HG03139 (cell line): ENCODE data around the gene CYS1.
"Not testable (repeated sequence)": the region's sequence is repeated elsewhere in the genome, so short reads cannot be mapped to it uniquely, and the experiment has no call there.

Experiments
- ATAC-seq: cut with Tn5 transposase; IDR thresholded peaks from one replicate; pipeline ENCODE4 v1.9.1; 2021; ENCODE audit not compliant: unreplicated experiment

CYS1 gene

DNA sequence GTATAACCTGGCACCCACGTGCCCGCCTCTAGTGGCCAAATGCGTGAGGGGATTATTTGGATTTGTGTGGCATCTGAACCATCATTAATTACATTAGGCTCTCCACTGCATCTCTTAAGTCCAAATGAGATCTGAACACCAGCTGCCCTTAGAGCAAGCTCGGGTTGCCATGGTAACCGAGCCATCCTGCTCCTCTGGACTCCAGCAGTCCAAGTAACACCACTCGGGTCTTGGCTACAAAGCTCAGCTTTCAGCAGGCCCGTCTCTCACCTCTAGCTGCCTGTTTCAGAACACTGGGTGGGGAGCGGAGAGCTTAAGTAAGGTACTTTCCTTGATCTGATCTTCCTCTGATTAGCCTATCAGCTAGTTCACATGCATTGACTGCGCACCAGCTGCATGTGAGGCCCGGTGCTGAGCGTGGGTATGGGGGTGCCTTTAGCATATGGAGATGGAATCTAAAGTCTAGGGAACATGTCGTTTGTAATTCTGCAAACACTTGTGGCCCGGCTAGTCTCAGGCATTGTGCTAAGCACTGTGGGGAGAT is 14.1 kb upstream of the CYS1 start:
- ATAC-seq: no peak

DNA sequence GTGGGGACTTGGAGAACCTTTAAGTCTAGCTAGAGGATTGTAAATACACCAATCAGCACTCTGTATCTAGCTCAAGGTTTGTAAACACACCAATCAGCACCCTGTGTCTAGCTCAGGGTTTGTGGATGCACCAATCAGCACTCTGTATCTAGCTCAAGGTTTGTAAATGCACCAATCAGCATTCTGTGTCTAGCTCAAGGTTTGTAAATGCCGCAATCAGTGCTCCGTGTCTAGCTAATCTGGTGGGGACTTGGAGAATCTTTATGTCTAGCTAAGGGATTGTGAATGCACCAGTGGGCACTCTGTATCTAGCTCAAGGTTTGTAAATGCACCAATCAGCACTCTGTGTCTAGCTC is 11.7 kb upstream of the CYS1 start:
- ATAC-seq: not testable (repeated sequence)

DNA sequence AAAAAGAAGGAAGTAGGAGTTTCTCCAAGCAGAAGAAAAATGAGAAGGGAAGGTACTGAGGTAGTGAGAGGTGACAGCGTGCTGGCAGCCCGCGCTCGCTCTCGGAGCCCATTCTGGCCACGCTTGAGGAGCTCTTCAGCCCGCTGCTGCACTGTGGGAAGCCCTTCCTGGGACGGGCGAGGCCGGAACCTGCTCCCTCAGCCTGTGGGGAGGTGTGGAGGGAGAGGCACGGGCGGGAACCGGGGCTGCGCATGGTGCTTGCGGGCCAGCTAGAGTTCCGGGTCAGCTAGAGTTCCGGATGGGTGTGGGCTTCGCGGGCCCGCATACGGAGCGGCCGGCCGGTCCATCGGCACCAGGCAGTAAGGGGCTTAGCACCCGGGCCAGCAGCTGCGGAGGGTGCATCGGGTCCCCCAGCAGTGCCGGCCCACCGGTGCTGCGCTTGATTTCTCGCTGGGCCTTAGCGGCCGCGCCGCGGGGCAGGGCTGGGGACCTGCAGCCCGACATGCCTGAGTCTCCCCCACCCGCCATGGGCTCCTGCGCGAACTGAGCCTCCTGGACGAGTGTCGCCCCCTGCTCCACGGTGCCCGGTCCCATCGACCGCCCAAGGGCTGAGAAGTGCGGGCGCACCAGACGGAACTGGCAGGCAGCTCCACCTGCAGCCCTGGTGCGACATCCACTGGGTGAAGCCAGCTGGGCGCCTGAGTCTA is 11.1 kb upstream of the CYS1 start:
- no peak for ATAC-seq

DNA sequence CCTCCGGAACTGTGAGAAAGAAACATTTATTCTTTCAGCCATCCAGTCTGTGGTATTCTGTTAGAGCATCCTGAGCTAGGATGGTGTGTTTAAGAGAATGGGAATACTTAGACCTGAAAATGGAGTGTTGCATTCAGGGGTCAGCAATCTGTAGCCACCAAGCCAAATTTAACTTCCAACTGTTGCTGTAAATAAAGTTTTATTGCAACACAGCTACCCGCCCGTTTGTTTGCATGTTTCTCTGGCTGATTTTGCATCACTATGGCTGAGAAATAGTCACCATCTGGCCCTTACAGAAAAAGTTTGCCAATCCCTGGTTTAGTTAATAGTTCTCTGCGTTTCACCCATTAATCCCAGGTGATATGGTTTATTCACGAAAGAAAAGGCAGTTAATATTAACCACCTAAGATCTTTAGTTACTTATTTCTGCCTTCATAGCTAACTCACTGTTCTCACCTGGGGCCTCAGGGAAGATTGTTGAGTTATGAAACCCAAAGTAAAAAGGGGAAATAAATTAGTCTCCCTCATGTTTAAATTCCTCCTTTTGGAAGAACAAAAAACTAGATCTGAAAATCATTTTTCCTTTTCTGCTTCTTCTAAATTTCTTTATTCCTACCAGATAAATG is 9.5 kb upstream of the CYS1 start:
- no peak for ATAC-seq

DNA sequence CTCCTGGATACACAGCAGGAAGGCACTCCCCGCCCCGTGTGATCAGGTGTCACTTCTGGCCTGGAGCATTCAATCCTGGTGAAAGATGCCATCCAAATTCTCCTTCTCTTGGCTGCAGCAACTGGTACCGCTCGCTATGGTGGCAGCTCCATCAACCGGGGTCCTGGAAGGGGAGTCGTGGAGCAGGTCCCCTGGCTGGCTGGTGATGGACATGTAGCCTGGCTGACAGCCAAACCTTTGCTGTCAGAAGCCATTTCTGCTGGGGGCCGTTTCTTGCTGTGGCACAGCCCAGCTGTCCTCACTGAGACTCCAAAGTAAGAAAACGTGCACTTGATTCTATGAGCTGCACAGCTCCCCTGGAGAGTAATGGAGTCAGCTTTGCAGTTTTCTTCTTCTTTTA is 7.1 kb upstream of the CYS1 start:
- ATAC-seq: no peak

DNA sequence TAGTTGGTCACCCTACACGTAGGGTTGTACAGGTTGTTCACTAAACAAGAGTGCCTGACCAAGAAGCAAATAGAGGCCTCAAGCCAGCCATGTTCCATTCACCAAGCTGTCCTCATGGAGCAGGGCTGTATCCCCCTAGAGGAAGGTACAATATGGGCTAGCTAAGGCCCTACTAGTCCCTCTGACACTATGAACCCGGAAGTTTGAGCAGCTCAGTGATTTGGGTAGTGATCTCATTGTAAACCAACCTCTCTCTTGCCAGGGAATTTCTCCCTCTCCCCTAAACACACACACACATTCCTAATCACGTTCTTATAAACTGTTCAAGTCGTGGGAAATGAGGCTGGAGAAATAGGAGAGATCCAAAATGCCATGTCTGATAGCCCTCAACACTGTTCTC is 6.7 kb upstream of the CYS1 start:
- no peak for ATAC-seq

DNA sequence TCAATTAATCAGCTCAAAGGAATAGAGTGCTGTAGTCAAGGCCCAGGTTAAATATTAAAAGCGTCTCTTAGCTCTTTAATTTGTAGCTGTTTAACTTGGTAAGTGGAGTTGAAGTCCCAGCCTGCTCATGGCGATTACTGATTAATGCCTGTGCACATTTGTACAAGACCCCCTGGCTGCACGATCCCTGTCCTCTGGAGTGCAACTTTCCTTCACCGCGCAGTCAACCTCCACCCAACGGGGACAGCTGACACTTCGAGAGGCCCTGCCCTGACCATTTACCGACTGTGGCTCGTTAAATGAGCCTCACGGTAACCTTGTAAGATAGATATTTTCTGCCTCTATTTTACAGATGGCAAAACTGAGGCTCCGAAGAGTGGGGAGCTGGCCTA is 5.5 kb upstream of the CYS1 start:
- no peak for ATAC-seq

DNA sequence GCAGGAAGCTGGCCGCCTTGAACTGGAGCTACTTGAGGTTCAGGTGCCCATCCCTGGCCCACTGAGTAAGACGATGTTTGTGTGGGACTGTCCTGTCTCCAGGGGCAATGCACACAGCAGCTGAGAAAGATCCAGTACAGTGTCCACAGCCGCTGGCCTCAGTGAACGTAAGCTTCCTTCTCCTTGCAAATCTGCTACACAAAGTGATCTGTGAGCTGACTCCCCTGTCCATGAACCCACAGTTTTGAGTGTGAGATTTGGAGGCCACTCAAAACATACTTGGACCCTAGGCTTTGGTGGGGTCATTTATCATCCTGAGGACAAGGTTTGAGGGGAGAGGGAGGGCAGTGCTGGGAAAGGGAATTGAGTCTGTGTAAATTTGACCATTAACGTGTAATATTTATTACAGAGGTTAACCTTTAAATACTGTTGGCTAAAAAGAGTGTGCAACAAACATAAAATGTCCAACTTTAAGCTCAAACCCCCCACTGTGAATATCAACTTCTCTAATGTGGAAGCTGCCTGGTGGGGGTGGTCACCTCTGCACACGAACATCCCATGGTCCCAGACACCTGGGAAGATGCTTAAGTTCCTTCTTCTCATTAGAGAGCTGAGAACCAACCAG is 4.9 kb upstream of the CYS1 start:
- no peak for ATAC-seq

DNA sequence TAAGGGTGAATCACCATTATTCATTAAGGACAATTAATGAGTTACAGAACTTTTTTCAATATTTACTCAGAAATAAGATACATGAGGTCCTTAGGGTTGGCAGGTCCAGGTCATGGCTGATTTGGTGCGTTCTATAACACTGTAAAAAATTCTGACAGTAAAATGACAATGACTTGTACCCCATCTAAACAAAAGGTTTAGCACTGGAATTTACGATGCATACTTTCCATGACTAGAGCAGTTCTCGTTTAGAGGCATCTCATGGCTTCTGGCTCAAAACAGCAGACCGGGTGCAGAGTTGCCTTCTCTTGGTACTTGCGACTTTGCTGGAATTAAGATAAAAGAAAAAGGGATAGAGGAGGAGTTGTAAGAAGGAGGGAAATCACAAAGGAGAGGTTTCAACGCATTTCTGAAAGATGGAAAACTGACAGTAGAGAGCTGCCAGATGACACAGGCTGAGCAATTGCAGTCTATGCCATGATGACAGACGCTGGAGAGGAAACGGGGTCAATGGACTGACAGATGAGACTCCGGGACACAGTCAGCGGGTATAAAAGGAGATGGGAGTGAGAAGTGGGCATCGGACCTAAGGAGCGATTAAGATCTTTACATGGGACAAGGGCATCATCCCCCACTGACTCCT is 4.1 kb upstream of the CYS1 start:
- ATAC-seq: no peak

DNA sequence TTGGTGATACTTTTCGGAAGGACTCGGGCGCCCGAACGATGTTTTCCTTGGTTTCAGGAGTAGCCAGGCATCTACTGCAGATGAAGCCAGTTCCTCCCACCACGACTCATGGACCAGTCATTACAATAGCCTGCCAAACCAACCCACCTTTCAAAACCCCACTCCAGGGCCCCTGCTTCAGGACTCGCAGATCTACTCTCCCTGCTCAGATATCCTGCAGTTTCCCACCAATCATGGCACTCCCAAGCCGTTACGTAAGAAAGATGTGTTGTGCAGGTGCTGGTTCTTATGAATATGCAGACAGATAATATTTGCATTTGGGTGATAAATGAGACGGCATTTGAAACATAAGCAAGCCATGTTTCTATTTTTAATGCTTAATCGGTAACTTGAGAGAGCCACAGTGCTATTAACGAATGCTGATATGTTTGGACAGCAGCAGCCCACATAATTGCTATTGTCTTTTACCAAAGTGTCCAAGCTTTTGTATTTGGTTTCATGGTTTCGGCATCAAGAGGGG is 3.5 kb upstream of the CYS1 start:
- ATAC-seq: peak; percentile 39

DNA sequence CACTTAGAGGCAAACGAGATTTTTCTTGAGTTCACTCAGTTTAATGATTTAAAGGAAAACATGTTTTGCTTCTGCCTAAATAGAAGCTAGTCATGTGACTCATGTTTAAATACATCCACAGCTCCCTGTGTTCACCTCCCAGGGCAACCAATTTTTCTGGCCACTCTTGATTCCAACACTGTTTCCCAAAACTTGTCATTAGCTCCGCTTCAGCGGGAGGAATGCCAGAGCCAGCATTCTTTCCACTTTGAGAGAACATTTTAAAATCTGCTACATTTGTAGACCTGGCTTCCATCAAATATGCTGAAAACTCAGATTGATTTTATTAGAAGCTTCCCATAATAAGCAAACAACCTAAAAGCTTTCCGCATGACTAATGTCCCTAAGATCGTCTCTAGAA is 2.8 kb upstream of the CYS1 start:
- no peak for ATAC-seq

DNA sequence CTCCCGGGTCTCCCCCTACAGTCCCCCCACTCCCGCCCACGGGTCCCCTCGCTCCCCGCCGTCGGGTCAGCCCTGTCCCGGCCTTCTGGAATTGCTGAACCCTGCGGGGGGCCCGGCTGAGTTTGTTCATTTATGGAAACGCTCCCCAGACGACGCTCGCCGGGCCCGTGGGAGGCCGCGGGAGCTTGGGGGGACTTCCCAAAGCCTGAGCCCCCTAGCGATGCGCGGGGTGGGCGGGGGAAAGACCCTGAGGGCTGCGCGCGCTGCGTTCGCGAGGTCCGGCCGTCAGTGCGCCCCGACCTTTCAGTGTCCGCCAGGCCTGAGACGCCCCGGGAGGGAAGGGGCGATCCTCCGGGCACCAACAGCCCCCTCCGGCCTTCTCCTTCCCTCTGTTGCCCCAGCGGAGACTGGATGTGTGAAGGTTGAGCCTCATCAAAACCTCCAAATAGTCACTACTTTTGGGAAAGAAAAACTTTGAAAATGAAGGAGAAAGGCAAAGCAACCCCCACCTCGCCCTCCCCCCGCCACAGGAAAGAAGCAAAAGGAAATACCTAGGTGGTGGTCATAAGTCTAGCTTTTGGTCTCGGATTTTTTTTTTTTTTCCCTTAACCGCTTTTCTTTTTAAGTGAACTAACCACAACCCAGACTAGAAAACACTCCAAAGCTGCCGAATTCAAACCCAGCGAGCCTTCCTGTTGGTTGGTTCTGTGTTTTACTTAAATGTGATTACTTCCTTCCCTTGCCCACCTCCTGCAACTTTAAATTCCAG is 509 bp upstream of the CYS1 start:
- no peak for ATAC-seq

DNA sequence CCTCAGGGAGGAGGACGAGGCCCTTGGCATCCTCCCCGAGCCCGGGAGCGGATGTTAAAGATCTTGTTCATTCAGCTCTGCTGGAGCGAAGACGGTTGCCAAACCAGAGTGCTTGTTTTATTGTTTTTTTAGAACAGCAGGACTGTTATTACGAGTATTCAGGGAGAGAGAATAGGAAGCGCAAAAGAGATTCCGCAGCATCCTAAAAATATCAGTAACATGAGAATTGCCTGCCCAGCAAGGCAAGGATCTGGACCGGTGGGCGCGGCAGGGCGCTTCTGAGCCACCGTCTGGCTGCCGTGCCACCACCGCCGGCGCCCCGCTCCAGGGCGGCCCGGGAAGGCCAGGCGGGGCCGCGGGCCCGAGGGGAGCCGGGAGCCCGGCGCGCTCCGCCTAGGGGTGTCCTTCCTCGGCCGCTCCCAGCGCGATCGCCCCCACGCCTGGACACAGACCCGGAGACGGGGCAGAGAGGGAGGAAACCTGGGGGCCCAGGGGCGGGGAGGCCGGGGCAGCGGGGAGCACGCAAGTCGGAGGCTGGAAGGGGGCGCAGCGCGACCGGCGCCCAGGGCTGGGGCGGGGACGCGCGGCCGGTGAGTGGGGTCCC is 843 bp downstream of the CYS1 start:
- peak; percentile 26 for ATAC-seq

DNA sequence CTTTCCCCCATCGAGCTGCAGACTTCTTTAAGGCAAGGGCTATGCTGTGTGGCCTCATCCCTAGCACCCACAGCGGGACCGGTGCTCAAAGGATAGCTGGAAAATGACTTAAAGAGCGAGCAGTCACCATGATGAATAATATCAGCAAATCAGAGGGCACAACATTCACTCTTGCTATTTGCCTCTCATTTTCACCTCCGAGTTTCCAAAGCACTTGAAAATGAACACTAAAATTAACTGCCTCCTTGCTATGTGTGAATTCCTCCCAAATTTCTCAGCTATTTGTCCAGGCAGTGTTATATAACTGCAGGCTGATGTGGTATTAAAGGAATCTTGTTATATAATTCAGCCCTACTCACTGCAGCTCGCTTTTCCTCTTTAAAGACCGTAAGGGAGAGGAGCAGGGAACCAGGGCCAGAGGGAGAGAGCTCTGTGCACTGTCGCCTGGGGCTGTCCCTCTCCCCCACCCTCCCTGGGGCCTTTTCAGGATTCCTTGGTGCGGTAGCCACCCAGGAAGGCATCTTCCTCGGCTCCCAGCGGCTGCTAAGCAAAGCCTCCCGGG is 1.4 kb downstream of the CYS1 start:
- no peak for ATAC-seq

DNA sequence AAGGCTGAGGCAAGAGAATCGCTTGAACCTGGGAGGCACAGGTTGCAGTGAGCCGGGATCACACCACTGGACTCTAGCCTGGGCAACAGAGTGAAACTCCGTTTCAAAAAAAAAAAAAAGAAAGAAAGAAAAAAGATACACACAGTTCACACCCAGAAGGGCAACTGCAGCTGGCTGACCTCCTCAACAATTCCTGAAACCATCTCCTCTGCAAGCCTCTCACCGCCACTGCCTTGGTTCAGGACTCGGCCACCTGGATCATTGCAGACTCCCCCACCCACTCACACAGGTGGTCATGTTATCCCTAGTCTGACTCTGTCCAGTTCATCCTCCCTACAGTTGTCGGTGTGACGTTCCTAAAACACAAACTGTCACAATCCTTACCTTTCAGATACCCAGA is 2.2 kb downstream of the CYS1 start:
- no peak for ATAC-seq

DNA sequence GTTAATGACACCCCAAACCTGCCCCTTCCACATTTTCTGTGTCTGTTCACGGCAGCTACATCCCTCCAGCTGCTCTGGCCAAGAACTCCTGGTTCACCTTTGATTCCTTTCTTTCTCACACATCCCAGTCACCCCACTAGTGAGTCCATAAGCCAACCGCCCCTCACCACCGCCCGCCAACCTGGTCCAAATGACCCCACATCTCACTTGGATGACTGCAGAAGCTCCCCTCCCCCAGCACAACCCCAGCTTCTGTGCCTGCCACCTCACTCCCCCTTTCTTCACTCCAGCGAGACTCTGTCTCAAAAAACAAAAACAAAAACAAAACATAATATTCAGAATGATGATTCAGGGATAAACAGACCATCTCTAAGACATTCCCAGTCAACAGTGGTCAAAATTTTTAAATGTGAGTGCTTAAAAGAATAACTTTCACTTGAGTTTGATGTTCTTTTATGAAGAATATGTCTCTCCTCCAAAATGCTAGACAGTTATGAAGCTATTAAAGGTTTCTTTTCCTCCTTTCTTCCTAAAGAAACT is 3.2 kb downstream of the CYS1 start:
- ATAC-seq: no peak

DNA sequence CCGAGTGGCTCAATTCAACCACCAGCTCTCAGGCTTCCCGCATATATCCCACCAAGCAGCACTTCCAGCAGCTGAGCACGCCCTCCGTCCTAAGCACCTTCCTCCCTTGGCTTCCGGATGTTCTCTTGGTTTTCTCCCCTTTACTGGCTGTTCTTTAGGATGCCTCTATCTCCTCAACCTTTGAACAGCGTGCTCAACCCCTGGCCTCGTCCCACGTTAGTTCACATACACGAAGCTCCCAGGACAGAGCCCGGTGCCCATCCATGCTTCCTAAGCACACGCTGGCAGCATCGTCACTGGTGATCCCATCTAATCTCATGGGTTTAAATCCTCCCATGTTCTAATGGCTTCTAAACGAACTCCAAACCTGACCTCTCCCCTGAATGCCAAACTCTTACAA is 3.7 kb downstream of the CYS1 start:
- ATAC-seq: no peak

DNA sequence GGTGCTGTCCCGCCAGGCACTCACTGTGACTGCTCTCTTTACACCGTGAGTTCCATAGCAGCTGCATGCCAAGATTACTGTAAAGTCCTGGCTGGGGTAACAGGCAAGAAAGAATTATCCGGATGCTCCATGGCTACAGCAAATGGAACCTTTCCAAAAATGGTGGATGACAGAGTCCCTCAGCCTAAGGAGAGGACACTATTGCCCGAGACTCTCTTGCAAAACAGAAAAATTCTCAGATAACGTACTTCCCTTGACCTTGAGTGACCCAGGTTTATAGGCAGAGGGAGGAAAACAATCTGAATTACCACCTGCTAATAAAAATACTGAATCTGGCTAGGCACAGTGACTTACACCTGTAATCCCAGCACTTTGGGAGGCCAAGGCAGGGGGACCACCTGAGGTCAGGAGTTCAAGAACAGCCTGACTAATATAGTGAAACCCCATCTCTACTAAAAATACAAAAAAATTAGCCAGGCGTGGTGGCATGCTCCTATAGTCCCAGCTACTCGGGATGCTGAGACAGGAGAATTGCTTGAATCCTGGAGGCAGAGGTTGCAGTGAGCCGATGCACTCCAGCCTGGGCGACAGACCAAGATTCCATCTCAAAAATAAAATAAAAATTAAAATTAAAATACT is 4.5 kb downstream of the CYS1 start:
- ATAC-seq: no peak

DNA sequence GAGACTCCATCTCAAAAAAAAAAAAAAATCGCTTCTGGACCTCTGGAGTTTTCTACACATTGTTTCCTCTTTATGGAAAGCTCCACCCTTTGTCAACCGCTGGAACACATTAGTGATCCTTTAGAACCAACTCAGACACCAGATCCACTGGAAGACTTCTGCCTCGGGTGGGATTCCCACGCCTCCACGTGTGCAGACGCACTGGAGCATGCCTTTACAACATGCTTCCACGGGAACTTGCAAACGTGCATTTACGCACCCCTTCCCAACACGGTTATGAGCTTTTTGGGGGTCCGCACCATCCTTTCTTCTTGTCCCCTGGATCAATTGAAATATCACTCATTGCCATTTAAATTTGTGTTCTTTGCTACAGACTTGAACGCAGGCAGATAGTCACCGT is 5.1 kb downstream of the CYS1 start:
- ATAC-seq: no peak
